ENCODE results near the gene C2orf78.
A peak's percentile ranks its signal among the peaks of the same experiment; 100 is the strongest.

DNA sequence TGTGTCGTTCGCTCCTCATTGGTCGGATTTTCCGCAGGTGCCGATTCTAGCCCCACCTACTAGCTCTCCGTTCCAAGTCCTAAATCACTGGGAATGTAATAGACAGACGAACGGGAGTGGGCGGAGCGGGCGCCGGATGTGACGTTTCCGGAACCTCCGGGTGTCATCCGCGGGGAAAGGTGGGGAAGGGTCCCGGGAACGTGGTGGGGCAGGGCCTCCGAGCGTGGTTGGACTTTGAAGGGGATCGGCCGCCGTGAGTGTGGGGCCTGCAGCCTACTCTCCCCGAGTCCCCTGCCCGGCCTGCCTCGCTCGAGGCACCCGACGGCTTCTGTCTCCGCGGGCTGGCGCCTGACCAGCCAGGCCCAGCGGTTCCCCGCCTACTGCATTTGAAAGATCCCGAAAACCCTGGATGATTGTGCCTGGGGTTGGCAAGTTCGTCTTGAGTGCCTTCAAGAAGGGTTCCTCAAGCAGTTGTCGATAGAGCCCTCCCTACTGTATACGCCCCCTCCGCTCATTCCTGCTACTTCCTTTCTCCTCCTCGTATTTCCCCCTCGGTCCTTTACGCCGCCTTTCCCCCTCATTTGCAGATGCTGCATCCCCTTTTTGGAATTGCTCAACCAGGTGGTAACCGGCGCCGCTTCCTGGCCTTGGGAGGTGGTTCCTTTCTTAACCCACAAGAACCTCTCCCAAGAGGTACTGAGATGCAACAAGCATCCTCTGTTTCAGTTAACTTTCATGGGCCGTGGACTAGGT, 45.0 kb downstream of the C2orf78 start, which contains the start of gene STAMBP:
- TF ChIP-seq NBN (IDR thresholded peaks at IDR 0.05) = peak; percentile 82
- TF ChIP-seq RFX5 (IDR thresholded peaks at IDR 0.05; ENCODE audit: low read depth, low read length) = no peak
- no peak; the same call in 1 of the 2 replicates for TF ChIP-seq RAD51 (IDR thresholded peaks at IDR 0.05)
- TF ChIP-seq CREB1 (IDR thresholded peaks at IDR 0.05; ENCODE audit: low read depth) = peak; percentile 93
- TF ChIP-seq MYB (IDR thresholded peaks at IDR 0.05; ENCODE audit: borderline replicate concordance, low read depth, low read length) = no peak
- no peak for TF ChIP-seq CBFB (IDR thresholded peaks at IDR 0.05; ENCODE audit: low read depth)
- 0 out of 2 replicates have a peak, but pooled peaks have one; percentile 38 for TF ChIP-seq TCF12 (IDR thresholded peaks at IDR 0.05; ENCODE audit: low read depth, low read length)
- TF ChIP-seq POLR2A (IDR thresholded peaks at IDR 0.05; ENCODE audit: low read depth, low read length) = peak; percentile 80
- TF ChIP-seq MYC (IDR thresholded peaks at IDR 0.05; ENCODE audit: insufficient read depth, insufficient read length, insufficient replicate concordance, low read length, severe bottlenecking) = no peak
- peak; percentile 67; the same call in 1 of the 2 replicates for TF ChIP-seq POLR2AphosphoS5 (IDR thresholded peaks at IDR 0.05; ENCODE audit: low read length)
- TF ChIP-seq, protein P1, sequence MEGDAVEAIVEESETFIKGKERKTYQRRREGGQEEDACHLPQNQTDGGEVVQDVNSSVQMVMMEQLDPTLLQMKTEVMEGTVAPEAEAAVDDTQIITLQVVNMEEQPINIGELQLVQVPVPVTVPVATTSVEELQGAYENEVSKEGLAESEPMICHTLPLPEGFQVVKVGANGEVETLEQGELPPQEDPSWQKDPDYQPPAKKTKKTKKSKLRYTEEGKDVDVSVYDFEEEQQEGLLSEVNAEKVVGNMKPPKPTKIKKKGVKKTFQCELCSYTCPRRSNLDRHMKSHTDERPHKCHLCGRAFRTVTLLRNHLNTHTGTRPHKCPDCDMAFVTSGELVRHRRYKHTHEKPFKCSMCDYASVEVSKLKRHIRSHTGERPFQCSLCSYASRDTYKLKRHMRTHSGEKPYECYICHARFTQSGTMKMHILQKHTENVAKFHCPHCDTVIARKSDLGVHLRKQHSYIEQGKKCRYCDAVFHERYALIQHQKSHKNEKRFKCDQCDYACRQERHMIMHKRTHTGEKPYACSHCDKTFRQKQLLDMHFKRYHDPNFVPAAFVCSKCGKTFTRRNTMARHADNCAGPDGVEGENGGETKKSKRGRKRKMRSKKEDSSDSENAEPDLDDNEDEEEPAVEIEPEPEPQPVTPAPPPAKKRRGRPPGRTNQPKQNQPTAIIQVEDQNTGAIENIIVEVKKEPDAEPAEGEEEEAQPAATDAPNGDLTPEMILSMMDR (IDR thresholded peaks at IDR 0.05 in 2 of 3, conservative IDR thresholded peaks at IDR 0.05 in 1 of 3; ENCODE audit: control insufficient read depth in 2 of 3, extremely low read depth in 1 of 3, insufficient read depth in 1 of 3, low read depth in 3 of 3, low read length in 3 of 3) = no peak
- TF ChIP-seq, protein P2, sequence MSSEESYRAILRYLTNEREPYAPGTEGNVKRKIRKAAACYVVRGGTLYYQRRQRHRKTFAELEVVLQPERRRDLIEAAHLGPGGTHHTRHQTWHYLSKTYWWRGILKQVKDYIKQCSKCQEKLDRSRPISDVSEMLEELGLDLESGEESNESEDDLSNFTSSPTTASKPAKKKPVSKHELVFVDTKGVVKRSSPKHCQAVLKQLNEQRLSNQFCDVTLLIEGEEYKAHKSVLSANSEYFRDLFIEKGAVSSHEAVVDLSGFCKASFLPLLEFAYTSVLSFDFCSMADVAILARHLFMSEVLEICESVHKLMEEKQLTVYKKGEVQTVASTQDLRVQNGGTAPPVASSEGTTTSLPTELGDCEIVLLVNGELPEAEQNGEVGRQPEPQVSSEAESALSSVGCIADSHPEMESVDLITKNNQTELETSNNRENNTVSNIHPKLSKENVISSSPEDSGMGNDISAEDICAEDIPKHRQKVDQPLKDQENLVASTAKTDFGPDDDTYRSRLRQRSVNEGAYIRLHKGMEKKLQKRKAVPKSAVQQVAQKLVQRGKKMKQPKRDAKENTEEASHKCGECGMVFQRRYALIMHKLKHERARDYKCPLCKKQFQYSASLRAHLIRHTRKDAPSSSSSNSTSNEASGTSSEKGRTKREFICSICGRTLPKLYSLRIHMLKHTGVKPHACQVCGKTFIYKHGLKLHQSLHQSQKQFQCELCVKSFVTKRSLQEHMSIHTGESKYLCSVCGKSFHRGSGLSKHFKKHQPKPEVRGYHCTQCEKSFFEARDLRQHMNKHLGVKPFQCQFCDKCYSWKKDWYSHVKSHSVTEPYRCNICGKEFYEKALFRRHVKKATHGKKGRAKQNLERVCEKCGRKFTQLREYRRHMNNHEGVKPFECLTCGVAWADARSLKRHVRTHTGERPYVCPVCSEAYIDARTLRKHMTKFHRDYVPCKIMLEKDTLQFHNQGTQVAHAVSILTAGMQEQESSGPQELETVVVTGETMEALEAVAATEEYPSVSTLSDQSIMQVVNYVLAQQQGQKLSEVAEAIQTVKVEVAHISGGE (CRISPR knock-in tag; IDR thresholded peaks at IDR 0.05) = no peak
- no peak for TF ChIP-seq SP1 (IDR thresholded peaks at IDR 0.05; ENCODE audit: low read depth, low read length)
- TF ChIP-seq, protein P3, sequence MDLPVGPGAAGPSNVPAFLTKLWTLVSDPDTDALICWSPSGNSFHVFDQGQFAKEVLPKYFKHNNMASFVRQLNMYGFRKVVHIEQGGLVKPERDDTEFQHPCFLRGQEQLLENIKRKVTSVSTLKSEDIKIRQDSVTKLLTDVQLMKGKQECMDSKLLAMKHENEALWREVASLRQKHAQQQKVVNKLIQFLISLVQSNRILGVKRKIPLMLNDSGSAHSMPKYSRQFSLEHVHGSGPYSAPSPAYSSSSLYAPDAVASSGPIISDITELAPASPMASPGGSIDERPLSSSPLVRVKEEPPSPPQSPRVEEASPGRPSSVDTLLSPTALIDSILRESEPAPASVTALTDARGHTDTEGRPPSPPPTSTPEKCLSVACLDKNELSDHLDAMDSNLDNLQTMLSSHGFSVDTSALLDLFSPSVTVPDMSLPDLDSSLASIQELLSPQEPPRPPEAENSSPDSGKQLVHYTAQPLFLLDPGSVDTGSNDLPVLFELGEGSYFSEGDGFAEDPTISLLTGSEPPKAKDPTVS (IDR thresholded peaks at IDR 0.05; ENCODE audit: low read depth, low read length) = no peak
